ENCODE results near the gene CCR5AS.
"Not testable (repeated sequence)": the region's sequence is repeated elsewhere in the genome, so short reads cannot be mapped to it uniquely, and the experiment has no call there.

CCR5AS gene

GRCh38 chr3:46406788-46407611, at the start of gene CCR5AS, which contains the start of gene CCRL2:
TSS of gene CCR5AS (minus strand) at chr3:46407066.
TSS of gene CCRL2 (plus strand) at chr3:46407259. CDS start at chr3:46408080, 821 bp downstream.
- DNase-seq = peak in 9 of 14 donors; percentile 10 to 55 (median 21)

GRCh38 chr3:46456118-46456517, 49.3 kb upstream of the CCR5AS start:
- no peak for DNase-seq

- DNase-seq = no peak
Observed at GRCh38 chr3:46455231-46456115, 48.6 kb upstream of the CCR5AS start.

GRCh38 chr3:46454606-46455005, 47.7 kb upstream of the CCR5AS start:
- no peak for DNase-seq

- DNase-seq = no peak
Observed at GRCh38 chr3:46454209-46454595, 47.3 kb upstream of the CCR5AS start.

- no peak for DNase-seq
Observed at GRCh38 chr3:46453526-46454208, 46.8 kb upstream of the CCR5AS start.

- no peak for DNase-seq
Observed at GRCh38 chr3:46449755-46450552, 43.1 kb upstream of the CCR5AS start.

GRCh38 chr3:46448721-46449120, 41.9 kb upstream of the CCR5AS start:
- DNase-seq = no peak

GRCh38 chr3:46447228-46447985, 40.5 kb upstream of the CCR5AS start:
- no peak for DNase-seq

GRCh38 chr3:46442576-46443530, 36.0 kb upstream of the CCR5AS start:
- no peak for DNase-seq

GRCh38 chr3:46440531-46441294, 33.8 kb upstream of the CCR5AS start:
- no peak for DNase-seq

GRCh38 chr3:46438831-46439230, 32.0 kb upstream of the CCR5AS start:
- peak in 4 of 14 donors; percentile 12 to 44 (median 18) for DNase-seq

GRCh38 chr3:46435081-46435726, 28.3 kb upstream of the CCR5AS start:
- no peak for DNase-seq

GRCh38 chr3:46433841-46434240, 27.0 kb upstream of the CCR5AS start:
- no peak for DNase-seq

GRCh38 chr3:46433118-46433517, 26.3 kb upstream of the CCR5AS start:
- DNase-seq = not testable (repeated sequence)

GRCh38 chr3:46431905-46432304, 25.0 kb upstream of the CCR5AS start:
- not testable (repeated sequence) for DNase-seq

- DNase-seq = not testable (repeated sequence)
Observed at GRCh38 chr3:46430879-46431278, 24.0 kb upstream of the CCR5AS start.

GRCh38 chr3:46429671-46430070, 22.8 kb upstream of the CCR5AS start:
- no peak for DNase-seq
